ENCODE results near the gene HDAC11. TPM values are rescaled to one million over a fixed set of nuclear protein-coding genes. Genes with fewer than 3 reads are reported as not detected.

The HDAC11 gene
- polyA plus RNA-seq, 3 donors: 2.9 to 3.9 (median 3.5) TPM

GRCh38 chr3:13493867-13494441 lies 13.8 kb downstream of the HDAC11 start:
- Histone ChIP-seq H2AFZ (ENCODE audit: insufficient read depth, low read depth, low read length, poor library complexity, severe bottlenecking) (no peak overlapping the region), H3K27me3 (ENCODE audit: control insufficient read depth in 2 of 2, insufficient read depth in 2 of 2, low read length in 2 of 2) (no peaks in the 10 kb centered on the region), H3K4me3 (replicated peaks in 1 of 3; ENCODE audit: low read depth in 2 of 3, low read length in 3 of 3) (no peak overlapping the region), H3K36me3 (replicated peaks in 1 of 2; ENCODE audit: control insufficient read depth in 1 of 2, insufficient read depth in 2 of 2, low read length in 2 of 2) (no peaks in the 10 kb centered on the region), H4K20me1 (ENCODE audit: insufficient read depth, low read length) (peaks cover 5% of the 10 kb centered on the region), H3K79me2 (ENCODE audit: insufficient read depth, low read length) (no peaks in the 10 kb centered on the region), H3K9ac (ENCODE audit: insufficient read depth, low read length, poor library complexity, severe bottlenecking) (no peak overlapping the region), H3K4me1 (ENCODE audit: control insufficient read depth in 1 of 2, insufficient read depth in 2 of 2, low read length in 2 of 2) (peaks cover 0 to 9% of the 10 kb centered on the region in 2 donors), H3K27ac (ENCODE audit: low read depth in 1 of 2, low read length in 2 of 2) (no peak overlapping the region), H3K9me3 (replicated peaks in 1 of 2; ENCODE audit: control insufficient read depth in 1 of 2, insufficient read depth in 1 of 2, low read length in 2 of 2) (no peaks in the 10 kb centered on the region), H3K4me2 (replicated peaks; ENCODE audit: extremely low read depth, low read length, poor library complexity, severe bottlenecking) (no peak overlapping the region)
- Mint-ChIP-seq H3K4me3 (no peak overlapping the region), H3K27ac (no peak overlapping the region), H3K27me3 (ENCODE audit: low read depth in 3 of 3) (peaks cover 0 to 1% (median 0%) of the 10 kb centered on the region in 3 donors), H3K36me3 (peaks cover 10 to 14% of the 10 kb centered on the region in 2 donors), H3K9me3 (peaks cover 0 to 2% (median 0%) of the 10 kb centered on the region in 7 donors), H3K4me1 (peaks cover 8% of the 10 kb centered on the region)
- intact Hi-C loops (cut with micrococcal nuclease): no loop called here
- WGBS (ENCODE audit: insufficient coverage): 94% methylated on average over 11 of the region's 15 CpGs
- no peak for TF ChIP-seq CTCF (IDR thresholded peaks at IDR 0.05)
- no peak for DNase-seq

- Histone ChIP-seq H3K27ac (ENCODE audit: low read depth in 1 of 2, low read length in 2 of 2) (no peak overlapping the region), H3K79me2 (ENCODE audit: insufficient read depth, low read length) (no peaks in the 10 kb centered on the region), H3K9me3 (replicated peaks in 1 of 2; ENCODE audit: control insufficient read depth in 1 of 2, insufficient read depth in 1 of 2, low read length in 2 of 2) (no peaks in the 10 kb centered on the region), H3K4me1 (ENCODE audit: control insufficient read depth in 1 of 2, insufficient read depth in 2 of 2, low read length in 2 of 2) (peaks cover 0 to 9% of the 10 kb centered on the region in 2 donors), H3K36me3 (replicated peaks in 1 of 2; ENCODE audit: control insufficient read depth in 1 of 2, insufficient read depth in 2 of 2, low read length in 2 of 2) (no peaks in the 10 kb centered on the region), H4K20me1 (ENCODE audit: insufficient read depth, low read length) (peaks cover 5% of the 10 kb centered on the region), H3K9ac (ENCODE audit: insufficient read depth, low read length, poor library complexity, severe bottlenecking) (no peak overlapping the region), H3K4me2 (replicated peaks; ENCODE audit: extremely low read depth, low read length, poor library complexity, severe bottlenecking) (no peak overlapping the region), H3K27me3 (ENCODE audit: control insufficient read depth in 2 of 2, insufficient read depth in 2 of 2, low read length in 2 of 2) (no peaks in the 10 kb centered on the region), H2AFZ (ENCODE audit: insufficient read depth, low read depth, low read length, poor library complexity, severe bottlenecking) (no peak overlapping the region), H3K4me3 (replicated peaks in 1 of 3; ENCODE audit: low read depth in 2 of 3, low read length in 3 of 3) (no peak overlapping the region)
- 78% methylated on average over 11 of the region's 11 CpGs for WGBS (ENCODE audit: insufficient coverage)
- Mint-ChIP-seq H3K9me3 (peaks cover 0 to 2% (median 0%) of the 10 kb centered on the region in 7 donors), H3K4me1 (peaks cover 8% of the 10 kb centered on the region), H3K27me3 (ENCODE audit: low read depth in 3 of 3) (peaks cover 0 to 1% (median 0%) of the 10 kb centered on the region in 3 donors), H3K36me3 (peaks cover 10 to 12% of the 10 kb centered on the region in 2 donors), H3K27ac (peak overlapping the region in 2 of 7 donors; percentile 32 to 35), H3K4me3 (no peak overlapping the region)
- no peak for DNase-seq
- TF ChIP-seq CTCF (IDR thresholded peaks at IDR 0.05): peak; percentile 29
- intact Hi-C loops (cut with micrococcal nuclease): no loop called here
Observed at GRCh38 chr3:13494463-13495350, 14.6 kb downstream of the HDAC11 start.

Measured in CD14-positive monocyte (primary cell).